HK-2 (cell line): ENCODE measurements around the gene ZFYVE1.
"Not testable (repeated sequence)": the region's sequence is repeated elsewhere in the genome, so short reads cannot be mapped to it uniquely, and the experiment has no call there.

Source experiments
- DNase-seq: peaks from one replicate; pipeline ENCODE4 v3.0.0-alpha.2; 2018; ENCODE audit not compliant: unreplicated experiment

ZFYVE1 gene

DNA sequence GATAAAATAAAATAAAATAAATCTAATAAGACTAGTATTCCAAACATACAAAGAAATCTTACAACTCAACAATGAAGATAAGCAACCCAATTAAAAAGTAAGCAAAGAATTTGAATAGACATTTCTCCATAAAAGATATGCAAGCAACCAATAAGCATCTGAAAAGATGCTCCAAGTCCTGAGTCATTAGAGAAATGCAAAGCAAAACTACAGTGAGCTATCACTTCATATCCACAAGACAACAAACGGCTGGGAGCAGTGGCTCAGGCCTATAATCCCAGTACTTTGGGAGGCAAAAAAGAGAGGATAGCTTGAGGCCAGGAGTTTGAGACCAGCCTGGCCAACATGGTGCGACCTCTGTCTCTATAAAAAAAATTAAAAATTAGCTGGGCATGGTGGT is 26.8 kb downstream of the ZFYVE1 start:
- DNase-seq: no peak

DNA sequence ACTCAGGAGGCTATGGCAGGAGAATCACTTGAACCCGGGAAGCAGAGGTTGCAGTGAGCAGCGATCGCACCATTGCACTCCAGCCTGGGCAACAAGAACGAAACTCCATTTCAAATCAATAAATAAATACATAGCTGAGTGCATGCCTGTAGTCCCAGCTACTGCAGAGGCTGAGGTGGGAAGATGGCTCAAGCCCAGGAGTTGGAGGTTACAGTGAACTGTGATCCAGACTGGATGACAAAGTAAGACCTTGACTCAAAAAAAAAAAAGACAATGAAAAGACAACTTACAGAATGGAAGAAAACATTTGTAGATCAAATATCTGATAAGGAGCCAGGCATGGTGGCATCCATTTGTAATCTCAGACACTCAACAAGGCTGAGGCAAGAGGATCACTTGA is 27.6 kb downstream of the ZFYVE1 start:
- DNase-seq: no peak

GRCh38 chr14:72998252-72998903 is 28.5 kb downstream of the ZFYVE1 start:
- no peak for DNase-seq

- DNase-seq: no peak
These were observed 30.0 kb downstream of the ZFYVE1 start for GRCh38 chr14:72996916-72997315.

- DNase-seq: no peak
These were observed 36.7 kb downstream of the ZFYVE1 start for GRCh38 chr14:72990171-72990570.

DNA sequence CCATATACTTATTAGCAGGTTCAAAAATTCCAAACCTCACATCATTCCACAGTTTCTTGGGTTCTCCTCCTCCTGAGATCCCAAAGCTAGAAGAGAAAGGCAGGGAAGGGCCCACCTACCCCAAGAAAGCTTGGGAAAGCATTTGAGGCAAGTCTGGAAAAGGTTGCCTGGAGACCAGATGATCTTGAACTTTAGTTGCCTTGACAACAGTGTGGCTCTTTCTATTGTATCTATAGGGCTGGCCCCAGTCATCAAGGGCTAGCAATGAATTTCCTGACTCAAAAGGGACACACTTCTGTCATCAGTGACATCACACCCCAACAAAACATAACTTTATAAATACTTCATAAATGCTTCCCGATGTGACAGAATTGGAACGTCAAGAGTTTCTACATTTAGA is 40.0 kb downstream of the ZFYVE1 start:
- no peak for DNase-seq

- no peak for DNase-seq
These were observed 40.7 kb downstream of the ZFYVE1 start for GRCh38 chr14:72986214-72986613.

DNA sequence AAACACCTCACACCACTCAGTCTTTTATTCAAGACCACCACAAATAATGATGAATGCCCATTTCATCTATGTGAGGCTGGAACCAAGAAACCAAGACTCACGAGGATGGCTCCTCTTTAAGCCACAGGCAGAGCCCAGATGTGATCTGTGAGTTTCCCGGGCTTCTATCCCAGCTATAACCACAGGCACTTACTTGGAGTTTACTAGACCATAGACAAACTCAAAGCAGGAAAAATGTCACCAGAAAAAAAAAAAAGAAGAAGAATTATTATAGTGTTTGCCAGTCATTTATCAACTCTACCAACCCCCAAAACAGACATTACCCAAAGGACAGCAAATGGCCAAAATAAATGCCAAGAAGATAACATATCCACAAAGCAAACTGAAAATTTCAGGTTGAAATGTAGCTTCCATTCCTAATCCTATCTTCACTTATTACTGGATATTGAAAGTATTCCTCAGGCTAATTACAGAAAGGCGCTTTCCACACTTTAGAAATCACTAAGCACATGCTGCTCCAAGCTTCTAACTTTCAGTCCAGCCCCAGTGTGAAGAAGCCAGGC is 44.7 kb downstream of the ZFYVE1 start:
- DNase-seq: no peak

GRCh38 chr14:72980863-72981262 is 46.0 kb downstream of the ZFYVE1 start:
- no peak for DNase-seq

- DNase-seq: no peak
These were observed 48.0 kb downstream of the ZFYVE1 start for GRCh38 chr14:72978856-72979255.

DNA sequence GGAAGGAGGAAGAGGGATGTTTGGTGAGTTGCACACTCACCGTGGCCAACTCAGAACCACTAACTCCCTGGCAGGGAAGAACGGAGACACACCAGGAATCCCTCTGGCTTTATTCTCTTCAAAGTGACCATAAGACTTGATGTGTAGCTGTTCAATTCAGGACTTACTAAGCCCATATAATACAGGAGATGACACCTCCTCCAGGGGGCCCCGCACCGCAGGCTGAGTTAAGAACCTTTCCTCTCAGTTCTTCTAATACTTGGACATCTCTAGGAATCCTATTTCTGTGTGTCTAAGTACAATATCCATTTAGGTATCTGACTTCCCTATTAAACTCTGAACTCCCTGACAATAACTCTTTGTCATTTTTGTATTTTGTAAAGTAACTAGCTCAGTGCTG is 51.1 kb downstream of the ZFYVE1 start:
- DNase-seq: no peak

GRCh38 chr14:72974661-72975060 is 52.2 kb downstream of the ZFYVE1 start:
- no peak for DNase-seq

GRCh38 chr14:72970824-72971434 is 56.0 kb downstream of the ZFYVE1 start:
- no peak for DNase-seq

- no peak for DNase-seq
These were observed 56.8 kb downstream of the ZFYVE1 start for GRCh38 chr14:72970058-72970630.

GRCh38 chr14:72968316-72968715 is 58.6 kb downstream of the ZFYVE1 start:
- no peak for DNase-seq

GRCh38 chr14:72966038-72966437 is 60.9 kb downstream of the ZFYVE1 start:
- no peak for DNase-seq

GRCh38 chr14:72965249-72965648 is 61.7 kb downstream of the ZFYVE1 start:
- DNase-seq: no peak

- DNase-seq: peak; percentile 59
These were observed 64.0 kb downstream of the ZFYVE1 start for GRCh38 chr14:72962829-72963312.

DNA sequence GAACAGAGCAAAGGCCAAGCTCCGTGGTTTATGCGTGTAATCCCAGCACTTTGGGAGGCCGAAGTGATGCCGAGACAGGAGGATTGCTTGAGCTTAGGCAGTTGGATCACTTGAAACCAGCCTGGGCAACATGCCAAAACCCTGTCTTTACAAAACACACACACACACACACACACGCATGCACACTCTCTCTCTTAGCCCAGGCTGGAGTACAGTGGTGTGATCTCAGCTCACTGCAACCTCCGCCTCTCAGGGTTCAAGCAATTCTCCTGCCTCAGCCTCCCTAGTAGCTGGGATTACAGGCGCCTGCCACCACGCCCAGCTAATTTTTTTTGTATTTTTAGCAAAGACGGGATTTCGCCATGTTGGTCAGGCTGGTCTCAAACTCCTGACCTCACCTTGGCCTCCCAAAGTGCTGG is 64.6 kb downstream of the ZFYVE1 start:
- DNase-seq: peak; percentile 38

DNA sequence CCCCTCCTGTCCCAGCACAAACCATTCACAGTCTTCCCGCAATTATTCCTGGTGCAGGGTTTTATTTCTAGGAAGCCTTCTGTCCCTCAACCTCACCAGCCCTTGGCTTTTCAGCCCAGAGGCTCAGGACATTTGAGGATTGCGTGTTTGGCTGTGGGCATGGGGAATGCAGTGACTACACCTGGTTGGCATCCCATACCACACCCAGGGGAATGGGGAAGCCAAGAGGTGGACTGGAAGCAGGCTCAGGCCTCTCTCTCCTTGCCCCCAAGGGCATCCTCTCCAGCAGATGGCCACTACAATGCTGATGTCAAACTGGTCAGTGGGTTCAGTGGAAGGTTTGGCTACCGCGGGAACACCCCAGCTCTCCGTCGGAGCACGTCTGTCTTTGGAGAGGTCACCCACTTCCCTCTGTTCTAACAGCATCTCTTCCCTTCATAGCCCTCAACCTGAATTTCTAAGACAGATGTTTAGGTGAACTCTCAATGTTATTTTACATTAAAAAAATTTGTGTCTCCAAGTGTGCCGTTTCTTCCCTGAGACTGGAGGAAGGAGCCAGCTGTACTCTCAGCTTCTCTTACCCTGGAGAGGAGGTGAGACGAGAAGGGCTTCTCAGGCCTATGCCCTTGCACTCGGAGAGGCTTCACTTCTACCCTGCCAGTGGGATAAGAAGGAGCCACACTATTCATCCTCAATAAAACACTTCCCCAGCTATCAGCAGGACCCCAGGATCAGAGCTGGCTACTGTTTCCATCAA is 65.1 kb downstream of the ZFYVE1 start:
- peak; percentile 57 for DNase-seq

DNA sequence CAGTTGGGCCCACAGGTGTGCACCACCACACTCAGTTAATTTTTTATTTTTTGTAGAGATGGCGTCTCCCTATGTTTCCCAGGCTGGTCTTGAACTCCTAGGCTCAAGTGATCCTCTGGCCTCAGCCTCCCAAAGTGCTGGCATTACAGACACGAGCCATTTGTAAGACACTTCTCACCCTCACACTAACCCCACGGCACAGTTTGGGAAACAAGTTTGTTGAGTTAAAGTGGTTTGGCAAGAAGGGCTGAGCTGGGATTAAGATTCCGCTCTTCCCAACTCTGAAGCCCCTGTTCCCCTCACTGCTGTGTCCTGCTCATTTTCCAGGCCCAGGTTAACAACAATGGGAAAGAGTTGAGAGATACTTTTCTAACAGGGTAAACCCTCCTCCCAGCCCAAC is 65.9 kb downstream of the ZFYVE1 start:
- not testable (repeated sequence) for DNase-seq

DNA sequence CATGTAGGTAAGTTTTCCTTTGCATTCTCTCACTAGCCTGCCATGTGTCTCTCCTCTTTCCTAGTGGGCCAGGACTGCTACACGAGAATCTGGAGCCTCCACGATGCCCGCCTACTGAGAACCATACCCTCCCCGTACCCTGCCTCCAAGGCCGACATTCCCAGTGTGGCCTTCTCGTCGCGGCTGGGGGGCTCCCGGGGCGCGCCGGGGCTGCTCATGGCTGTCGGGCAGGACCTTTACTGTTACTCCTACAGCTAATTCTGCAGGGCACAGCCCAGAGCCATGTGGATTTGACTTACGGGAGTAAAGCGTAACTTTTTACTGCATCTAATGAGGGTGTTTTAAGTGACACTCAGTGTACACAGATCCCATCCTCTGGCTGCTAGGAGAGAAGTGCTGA is 68.4 kb downstream of the ZFYVE1 start:
- DNase-seq: no peak
